Kidney epithelial cell (primary cell): ENCODE measurements around the gene ARMS2. TPM values are rescaled to one million over a fixed set of nuclear protein-coding genes. Genes with fewer than 3 reads are reported as not detected.
A peak's percentile ranks its signal among the peaks of the same experiment; 100 is the strongest.

Experiments
- DNase-seq: peaks from one replicate; pipeline ENCODE4 v3.0.0-alpha.2; 2010; ENCODE audit warnings: low read depth
- H3K27me3 ChIP-seq: 2 replicates; pipeline ENCODE4 v1.6.0; 2011; ENCODE audit warnings: low read length; ENCODE audit not compliant: control insufficient read depth, insufficient read depth
- H3K36me3 ChIP-seq: 2 replicates; pipeline ENCODE4 v1.5.1; 2011; ENCODE audit warnings: low read length; ENCODE audit not compliant: control insufficient read depth, insufficient read depth
- H3K4me3 ChIP-seq: 2 replicates; pipeline ENCODE4 v1.5.1; 2011; ENCODE audit warnings: low read depth, mild to moderate bottlenecking, control low read depth, low read length
- total RNA-seq: library from RNA; depleted of rRNA; stranded (reverse); fragments of >200 nt; gene quantifications from 2 replicates; pipeline ENCODE4 v1.2.3, GENCODE V29; 2015
- TF ChIP-seq, protein P1 (sequence below): IDR thresholded peaks from 2 replicates; pipeline ENCODE4 v1.5.1; 2011; ENCODE audit warnings: mild to moderate bottlenecking, moderate library complexity, low read length, control low read depth, inconsistent platforms; ENCODE audit not compliant: insufficient read depth, poor library complexity, severe bottlenecking

The ARMS2 gene
- total RNA-seq, 1 donor from 2014 or later: not detected

DNA sequence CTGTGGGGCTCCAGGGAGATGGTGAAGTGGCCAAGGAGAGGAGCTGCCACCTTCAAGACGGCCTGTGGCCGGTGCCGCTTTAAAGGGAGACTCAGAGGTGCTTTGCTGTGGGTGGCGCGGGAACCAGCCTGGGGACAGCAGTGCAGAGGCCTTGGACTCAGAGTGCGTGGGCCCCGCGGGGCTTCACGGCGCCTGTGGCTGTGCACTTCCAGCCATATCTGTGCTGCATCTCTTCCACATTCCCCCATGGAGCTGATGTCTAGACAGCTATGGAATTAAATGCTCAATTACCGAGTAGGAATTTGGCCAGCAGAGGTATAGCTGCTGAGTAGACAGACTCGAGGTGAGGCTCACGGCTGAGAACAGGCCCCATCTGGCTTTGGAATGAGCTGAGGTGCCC lies 48.6 kb downstream of the ARMS2 start:
- no peak for DNase-seq
- H3K36me3 ChIP-seq: no peaks in the 10 kb centered on the region
- TF ChIP-seq, protein P1, sequence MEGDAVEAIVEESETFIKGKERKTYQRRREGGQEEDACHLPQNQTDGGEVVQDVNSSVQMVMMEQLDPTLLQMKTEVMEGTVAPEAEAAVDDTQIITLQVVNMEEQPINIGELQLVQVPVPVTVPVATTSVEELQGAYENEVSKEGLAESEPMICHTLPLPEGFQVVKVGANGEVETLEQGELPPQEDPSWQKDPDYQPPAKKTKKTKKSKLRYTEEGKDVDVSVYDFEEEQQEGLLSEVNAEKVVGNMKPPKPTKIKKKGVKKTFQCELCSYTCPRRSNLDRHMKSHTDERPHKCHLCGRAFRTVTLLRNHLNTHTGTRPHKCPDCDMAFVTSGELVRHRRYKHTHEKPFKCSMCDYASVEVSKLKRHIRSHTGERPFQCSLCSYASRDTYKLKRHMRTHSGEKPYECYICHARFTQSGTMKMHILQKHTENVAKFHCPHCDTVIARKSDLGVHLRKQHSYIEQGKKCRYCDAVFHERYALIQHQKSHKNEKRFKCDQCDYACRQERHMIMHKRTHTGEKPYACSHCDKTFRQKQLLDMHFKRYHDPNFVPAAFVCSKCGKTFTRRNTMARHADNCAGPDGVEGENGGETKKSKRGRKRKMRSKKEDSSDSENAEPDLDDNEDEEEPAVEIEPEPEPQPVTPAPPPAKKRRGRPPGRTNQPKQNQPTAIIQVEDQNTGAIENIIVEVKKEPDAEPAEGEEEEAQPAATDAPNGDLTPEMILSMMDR: no peak
- no peaks in the 10 kb centered on the region for H3K27me3 ChIP-seq
- H3K4me3 ChIP-seq: no peak overlapping the region

DNA sequence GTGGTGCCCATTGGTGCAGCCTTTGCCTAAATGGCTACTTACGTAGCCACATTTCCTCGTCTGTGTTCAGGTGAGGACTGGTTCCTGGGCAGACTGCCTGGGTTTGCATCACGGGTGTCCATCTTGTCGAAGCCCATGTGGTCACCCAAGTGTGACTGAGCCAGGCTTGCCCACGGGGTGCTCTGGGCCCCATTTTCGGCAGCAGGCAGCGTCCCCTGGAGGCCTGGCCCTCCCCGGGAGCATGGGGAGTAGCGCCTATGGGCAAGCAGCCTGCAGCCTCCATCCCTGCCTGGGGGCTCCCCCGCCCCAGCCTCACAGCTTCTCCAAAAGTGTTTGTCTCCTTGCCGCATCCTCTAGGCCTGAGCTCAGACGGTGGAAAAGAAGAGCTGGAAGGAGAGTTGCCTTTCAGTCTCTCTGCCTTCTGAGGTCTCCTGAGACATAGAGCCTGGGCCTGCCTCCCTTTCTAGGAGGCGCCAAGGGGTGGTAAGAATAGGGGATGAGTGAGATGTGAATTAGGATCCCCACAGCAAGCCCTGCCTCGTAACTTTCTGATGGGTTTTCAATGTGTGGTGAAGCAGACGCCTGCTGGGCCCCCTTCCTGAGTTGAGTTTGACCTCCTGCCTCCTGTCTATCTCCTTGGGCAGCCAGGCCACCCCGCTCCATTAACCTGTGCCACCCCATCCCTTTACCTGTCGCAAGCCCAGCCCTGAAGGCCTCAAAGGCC lies 49.6 kb downstream of the ARMS2 start:
- H3K4me3 ChIP-seq: no peak overlapping the region
- DNase-seq: no peak

DNA sequence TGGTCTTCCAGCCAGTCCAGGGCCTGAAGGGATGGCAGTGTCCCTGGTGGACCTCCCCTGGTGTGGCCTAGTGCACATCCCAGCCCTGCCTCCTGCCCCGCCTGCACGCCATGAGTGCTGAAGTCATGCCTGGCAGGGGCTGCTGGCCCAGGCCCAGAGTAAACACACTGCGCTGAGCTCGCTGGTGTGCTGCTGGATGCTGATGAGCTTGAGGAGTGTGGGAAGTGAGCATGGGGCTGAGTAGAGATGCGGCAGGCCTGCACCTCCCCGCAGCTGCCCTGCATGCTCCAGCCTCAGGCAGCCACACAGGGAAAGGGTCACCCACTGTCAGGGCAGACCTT lies 50.1 kb downstream of the ARMS2 start:
- no peaks in the 10 kb centered on the region for H3K27me3 ChIP-seq
- TF ChIP-seq, protein P1: no peak
- DNase-seq: peak; percentile 70
- no peak overlapping the region for H3K4me3 ChIP-seq
- no peaks in the 10 kb centered on the region for H3K36me3 ChIP-seq

More for the DNA sequence above, 49.6 kb downstream of the ARMS2 start:
- TF ChIP-seq, protein P1: no peak
- Histone ChIP-seq H3K27me3 (no peaks in the 10 kb centered on the region), H3K36me3 (no peaks in the 10 kb centered on the region)

DNA sequence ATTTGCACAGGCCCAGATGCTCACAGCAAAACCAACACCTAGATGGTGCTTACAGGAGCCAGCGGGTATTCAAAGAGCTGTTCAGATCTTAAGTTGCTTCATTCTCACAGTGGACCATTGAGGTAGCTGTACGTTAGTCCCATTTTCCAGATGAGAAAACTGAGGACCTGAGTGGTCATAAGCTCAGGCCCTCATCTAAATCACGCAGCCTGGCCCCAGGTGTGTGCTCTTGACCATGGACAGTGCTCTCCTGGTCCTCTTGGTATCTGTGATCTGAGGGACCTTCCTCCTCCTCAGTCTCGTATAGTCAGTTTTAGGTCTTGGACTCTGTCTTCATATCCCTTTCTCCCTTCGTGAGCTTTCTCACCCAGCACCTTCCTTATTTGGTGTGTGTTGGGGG lies 50.6 kb downstream of the ARMS2 start:
- H3K4me3 ChIP-seq: no peak overlapping the region
- no peaks in the 10 kb centered on the region for H3K27me3 ChIP-seq
- no peak for DNase-seq
- TF ChIP-seq, protein P1: no peak
- H3K36me3 ChIP-seq: no peaks in the 10 kb centered on the region

DNA sequence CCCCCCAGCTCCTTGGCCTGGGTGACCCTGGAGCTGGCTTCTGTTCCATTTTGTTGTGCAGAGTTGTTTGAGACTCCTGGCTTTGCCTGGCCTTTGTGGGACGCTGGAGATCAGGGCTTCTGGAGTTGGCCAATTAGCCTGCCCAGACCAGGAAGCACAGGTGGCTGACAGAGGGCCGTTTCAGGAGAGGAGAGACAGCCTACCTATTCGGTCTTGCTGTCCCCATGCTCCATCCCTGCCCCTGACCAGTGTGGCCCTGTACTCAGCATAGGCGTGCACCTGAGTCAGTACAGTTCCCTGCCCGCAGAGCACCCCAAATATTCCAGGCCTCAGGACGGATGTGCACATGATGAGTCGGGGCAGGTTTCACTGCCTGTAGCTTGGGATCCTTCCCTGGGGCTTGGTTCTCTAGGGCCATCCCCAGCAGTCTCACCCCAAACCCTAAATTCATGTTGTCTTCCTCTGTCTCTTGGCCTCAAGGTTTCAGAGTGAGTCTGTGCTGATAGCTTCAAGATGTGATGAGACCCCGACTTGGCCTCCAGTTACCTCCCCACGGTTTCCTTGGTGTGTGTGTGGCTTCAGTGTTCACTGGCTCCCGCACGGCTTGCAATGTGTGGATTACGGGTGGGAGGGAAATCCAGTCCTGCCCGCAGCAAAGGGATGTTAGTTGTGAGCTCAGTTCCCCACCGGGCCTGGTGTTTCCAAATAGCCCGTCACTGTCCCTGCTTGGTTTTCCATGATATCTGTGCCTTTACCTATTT lies 51.6 kb downstream of the ARMS2 start:
- Histone ChIP-seq H3K4me3 (no peak overlapping the region), H3K36me3 (no peaks in the 10 kb centered on the region), H3K27me3 (no peaks in the 10 kb centered on the region)
- DNase-seq: no peak
- TF ChIP-seq, protein P1: no peak

Other genes with a start within 250 kb of the ARMS2 start
- 2.0 TPM in 1 of 2 replicates, not detected in the other for gene BTBD16, start 183.4 kb upstream of the ARMS2 start, total RNA-seq
- gene PLEKHA1, start 79.9 kb upstream of the ARMS2 start, total RNA-seq: 42.5 and 48.7 TPM in 2 replicates
- 110 and 125 TPM in 2 replicates for gene HTRA1, start 6.9 kb downstream of the ARMS2 start, total RNA-seq
- gene DMBT1, start 106.1 kb downstream of the ARMS2 start, total RNA-seq: under 0.01 and 0.13 TPM in 2 replicates
- gene C10orf120, start 245.2 kb downstream of the ARMS2 start, total RNA-seq: not detected in 2 replicates